D341Med (cell line): ENCODE data around the gene SAC3D1.

Experiments
- DNase-seq: peaks from one replicate; pipeline ENCODE4 v3.0.0; 2012; ENCODE audit warnings: low spot score

Gene SAC3D1

GRCh38 chr11:65026810-65027209, 14.2 kb upstream of the SAC3D1 start:
- no peak for DNase-seq

GRCh38 chr11:65027213-65028067, 13.6 kb upstream of the SAC3D1 start, which contains the start of gene SNX15:
TSS of gene SNX15 (plus strand) at chr11:65027439. CDS start at chr11:65027538, 99 bp downstream.
- peak; percentile 90 for DNase-seq

- DNase-seq: no peak
Observed at GRCh38 chr11:65032216-65032615, 8.8 kb upstream of the SAC3D1 start.

- no peak for DNase-seq
Observed at GRCh38 chr11:65034423-65034822, 6.6 kb upstream of the SAC3D1 start.

GRCh38 chr11:65035579-65035978, 5.4 kb upstream of the SAC3D1 start:
- DNase-seq: no peak

- DNase-seq: no peak
Observed at GRCh38 chr11:65036931-65037330, 4.1 kb upstream of the SAC3D1 start.

- DNase-seq: no peak
Observed at GRCh38 chr11:65040520-65040846, 527 bp upstream of the SAC3D1 start.

GRCh38 chr11:65042891-65043290, 1.9 kb downstream of the SAC3D1 start:
- no peak for DNase-seq

- DNase-seq: no peak
Observed at GRCh38 chr11:65043881-65044501, 3.0 kb downstream of the SAC3D1 start.

- no peak for DNase-seq
Observed at GRCh38 chr11:65045061-65045460, 4.1 kb downstream of the SAC3D1 start.

GRCh38 chr11:65045728-65046127, 4.7 kb downstream of the SAC3D1 start:
- no peak for DNase-seq

- no peak for DNase-seq
Observed at GRCh38 chr11:65047581-65048422, 6.8 kb downstream of the SAC3D1 start.

GRCh38 chr11:65051398-65051858, 10.4 kb downstream of the SAC3D1 start:
- DNase-seq: no peak

GRCh38 chr11:65053827-65054508, 13.0 kb downstream of the SAC3D1 start:
- no peak for DNase-seq

- DNase-seq: no peak
Observed at GRCh38 chr11:65055538-65055937, 14.5 kb downstream of the SAC3D1 start.

- DNase-seq: peak; percentile 4
Observed at GRCh38 chr11:65056999-65057398, 16.0 kb downstream of the SAC3D1 start.

GRCh38 chr11:65057526-65057925, 16.5 kb downstream of the SAC3D1 start:
- no peak for DNase-seq

- peak; percentile 26 for DNase-seq
Observed at GRCh38 chr11:65058012-65058411, 17.0 kb downstream of the SAC3D1 start.

- DNase-seq: peak; percentile 17
Observed at GRCh38 chr11:65058419-65059054, 17.5 kb downstream of the SAC3D1 start, which contains the start of gene NAALADL1. TSS of gene NAALADL1 (minus strand) at chr11:65058553. CDS start at chr11:65058521, 32 bp downstream.

- no peak for DNase-seq
Observed at GRCh38 chr11:65059523-65059922, 18.5 kb downstream of the SAC3D1 start.
